GM23338 (cell line): Measurements from ENCODE around the gene SLC4A2. TPM values are rescaled to one million over a fixed set of nuclear protein-coding genes. Genes with fewer than 3 reads are reported as not detected.

Experiments
- ATAC-seq: fragments of 200-7000 bp; cut with Tn5 transposase; 3 replicates; pipeline ENCODE4 v1.9.1; 2020
- DNase-seq: peaks from one replicate; pipeline ENCODE4 v3.0.0-alpha.2; 2015; ENCODE audit warnings: low spot score
- H2AFZ ChIP-seq: fragments of 200-600 bp; sonication (generic); 2 replicates; pipeline ENCODE4 v1.8.0; 2016; ENCODE audit warnings: antibody characterized with exemption, mild to moderate bottlenecking, moderate library complexity
- H3F3A ChIP-seq: fragments of 200-600 bp; sonication (generic); replicated peaks from 2 replicates; pipeline ENCODE4 v1.8.0; 2017; ENCODE audit warnings: antibody characterized with exemption, mixed run types, low read depth
- H3K27ac ChIP-seq: fragments of 200-600 bp; sonication (generic); 2 replicates; pipeline ENCODE4 v1.6.1; 2016; ENCODE audit warnings: low read depth
- H3K27me3 ChIP-seq: fragments of 200-600 bp; sonication (generic); 2 replicates; pipeline ENCODE4 v1.8.0; 2016; ENCODE audit warnings: mild to moderate bottlenecking, mixed run types, moderate library complexity; ENCODE audit not compliant: insufficient read depth
- H3K36me3 ChIP-seq: fragments of 200-600 bp; sonication (generic); 2 replicates; pipeline ENCODE4 v1.8.0; 2016; ENCODE audit warnings: mild to moderate bottlenecking; ENCODE audit not compliant: insufficient read depth
- H3K4me1 ChIP-seq: fragments of 200-600 bp; sonication (generic); 2 replicates; pipeline ENCODE4 v1.8.0; 2016; ENCODE audit warnings: mild to moderate bottlenecking, moderate library complexity; ENCODE audit not compliant: insufficient read depth
- H3K4me2 ChIP-seq: fragments of 200-600 bp; sonication (generic); 2 replicates; pipeline ENCODE4 v1.7.1; 2017; ENCODE audit warnings: mixed run types
- H3K4me3 ChIP-seq: fragments of 200-600 bp; sonication (generic); 2 replicates; pipeline ENCODE4 v1.6.1; 2016; ENCODE audit warnings: mixed run types
- H3K79me2 ChIP-seq: fragments of 200-600 bp; sonication (generic); replicated peaks from 2 replicates; pipeline ENCODE4 v1.8.0; 2017; ENCODE audit warnings: mild to moderate bottlenecking; ENCODE audit not compliant: insufficient read depth
- H3K9me2 ChIP-seq: fragments of 200-600 bp; sonication (generic); 2 replicates; pipeline ENCODE4 v1.8.0; 2017; ENCODE audit not compliant: insufficient read depth
- H4K20me1 ChIP-seq: fragments of 200-600 bp; sonication (generic); replicated peaks from 2 replicates; pipeline ENCODE4 v1.8.0; 2017; ENCODE audit warnings: mild to moderate bottlenecking; ENCODE audit not compliant: insufficient read depth
- H3K27ac Mint-ChIP-seq: 2 replicates; pipeline ENCODE4 v1.8.0; 2020; ENCODE audit warnings: inconsistent platforms, mild to moderate bottlenecking, moderate library complexity, mixed read lengths
- H3K27me3 Mint-ChIP-seq: 3 replicates; pipeline ENCODE4 v1.8.0; 2022; ENCODE audit warnings: low read depth, mild to moderate bottlenecking, moderate library complexity, mixed read lengths, inconsistent platforms; ENCODE audit not compliant: insufficient read depth, poor library complexity
- H3K36me3 Mint-ChIP-seq: 3 replicates; pipeline ENCODE4 v1.8.0; 2021; ENCODE audit warnings: low read depth, mild to moderate bottlenecking, inconsistent platforms, moderate library complexity, mixed read lengths
- H3K4me1 Mint-ChIP-seq: 3 replicates; pipeline ENCODE4 v1.8.0; 2020; ENCODE audit warnings: mild to moderate bottlenecking, inconsistent platforms, mixed read lengths
- H3K4me3 Mint-ChIP-seq: 3 replicates; pipeline ENCODE4 v1.8.0; 2021; ENCODE audit warnings: moderate library complexity, mild to moderate bottlenecking, inconsistent platforms, mixed read lengths
- H3K9me3 Mint-ChIP-seq: 3 replicates; pipeline ENCODE4 v1.8.0; 2020; ENCODE audit warnings: moderate library complexity, mild to moderate bottlenecking, inconsistent platforms, mixed read lengths
- CREB1 ChIP-seq: fragments of 250-450 bp; sonication (Bioruptor Pico); IDR thresholded peaks from 2 replicates; pipeline ENCODE4 v1.5.0; 2020; ENCODE audit warnings: low read depth, mild to moderate bottlenecking, moderate library complexity
- CTCF ChIP-seq, 2 experiments: fragments of 200-600 bp in 1 of 2; sonication (generic) in 1 of 2; conservative IDR thresholded peaks; 2 replicates each; pipeline versions ENCODE4 v1.5.1 to v1.6.1; 2016 to 2017; ENCODE audit warnings: antibody characterized with exemption in 2 of 2, low read depth in 2 of 2, mild to moderate bottlenecking in 2 of 2, moderate library complexity in 1 of 2
- ETS1 ChIP-seq: IDR thresholded peaks from 2 replicates; pipeline ENCODE4 v1.6.1; 2016; ENCODE audit warnings: antibody characterized with exemption
- EZH2 ChIP-seq: fragments of 200-600 bp; sonication (generic); IDR thresholded peaks from one replicate; pipeline ENCODE4 v1.8.0; 2017; ENCODE audit warnings: antibody characterized with exemption, mild to moderate bottlenecking, low read depth; ENCODE audit not compliant: unreplicated experiment
- EZH2phosphoT487 ChIP-seq: fragments of 200-600 bp; sonication (generic); IDR thresholded peaks from one replicate; pipeline ENCODE4 v1.8.1; 2018; ENCODE audit warnings: antibody characterized with exemption; ENCODE audit not compliant: unreplicated experiment
- JUNB ChIP-seq: IDR thresholded peaks from one replicate; pipeline ENCODE4 v1.6.1; 2016; ENCODE audit warnings: antibody characterized with exemption; ENCODE audit not compliant: unreplicated experiment
- NANOG ChIP-seq: IDR thresholded peaks from 2 replicates; pipeline ENCODE4 v1.6.1; 2016; ENCODE audit warnings: antibody characterized with exemption, borderline replicate concordance
- POLR2AphosphoS5 ChIP-seq: IDR thresholded peaks from 2 replicates; pipeline ENCODE4 v1.6.1; 2016; ENCODE audit warnings: antibody characterized with exemption, low read depth
- REST ChIP-seq: IDR thresholded peaks from one replicate; pipeline ENCODE4 v1.6.1; 2018; ENCODE audit warnings: antibody characterized with exemption; ENCODE audit not compliant: unreplicated experiment
- STAT1 ChIP-seq: IDR thresholded peaks from one replicate; pipeline ENCODE4 v1.6.1; 2016; ENCODE audit warnings: antibody characterized with exemption; ENCODE audit not compliant: unreplicated experiment
- ZNF114 ChIP-seq: fragments of 250-450 bp; sonication (Bioruptor Pico); IDR thresholded peaks from 2 replicates; pipeline ENCODE4 v1.5.0; 2020; ENCODE audit warnings: mild to moderate bottlenecking, moderate library complexity
- ZNF331 ChIP-seq: fragments of 250-450 bp; sonication (Bioruptor Pico); IDR thresholded peaks from 2 replicates; pipeline ENCODE4 v1.5.0; 2020; ENCODE audit warnings: low read depth, mild to moderate bottlenecking, moderate library complexity
- ZNF462 ChIP-seq: fragments of 250-450 bp; sonication (Bioruptor Pico); IDR thresholded peaks from 2 replicates; pipeline ENCODE4 v1.5.0; 2020; ENCODE audit warnings: mild to moderate bottlenecking, moderate library complexity
- polyA plus RNA-seq: library from polyadenylated mRNA; unstranded; fragments of >200 nt; fragmentation: Nextera tagmentation; extraction: Ambion mirVana; gene quantifications from 2 replicates; pipeline ENCODE4 v1.2.1, GENCODE V29; 2016
- total RNA-seq: library from RNA; depleted of rRNA; stranded (reverse); fragments of >200 nt; shearing (Covaris generic); gene quantifications from 2 replicates; pipeline ENCODE4 v1.2.3, GENCODE V29; 2014

The SLC4A2 gene
- total and polyA plus RNA-seq, 2 experiments from 2014 or later: 64.8 to 106 TPM

GRCh38 chr7:151118108-151119054 lies 59.0 kb downstream of the SLC4A2 start:
- peaks cover 10% of the 10 kb centered on the region for H3F3A ChIP-seq
- H3K9me2 ChIP-seq: no peaks in the 10 kb centered on the region
- Mint-ChIP-seq H3K9me3 (no peaks in the 10 kb centered on the region), H3K27me3 (peaks cover 19% of the 10 kb centered on the region), H3K4me3 (no peak overlapping the region; the same call in 2 of the 3 replicates), H3K4me1 (peaks cover 21% of the 10 kb centered on the region), H3K27ac (no peak overlapping the region), H3K36me3 (peaks cover 28% of the 10 kb centered on the region)
- H3K79me2 ChIP-seq: no peaks in the 10 kb centered on the region
- H3K27me3 ChIP-seq: peaks cover 23% of the 10 kb centered on the region
- no peaks in the 10 kb centered on the region; the same call in 1 of the 2 replicates for H3K36me3 ChIP-seq
- H3K4me3 ChIP-seq: no peak overlapping the region
- DNase-seq (no peak), ATAC-seq (no peak)
- no peak overlapping the region for H3K27ac ChIP-seq
- TF ChIP-seq EZH2phosphoT487 (no peak), CTCF (conservative IDR thresholded peaks at IDR 0.05; ENCODE audit: low read depth in 2 of 2) (no peak), STAT1 (no peak), EZH2 (no peak), CREB1 (CRISPR knock-in tag) (no peak), JUNB (no peak), ZNF331 (CRISPR knock-in tag) (no peak), ZNF114 (CRISPR knock-in tag) (no peak), NANOG (no peak), POLR2AphosphoS5 (no peak), ZNF462 (CRISPR knock-in tag) (no peak), ETS1 (no peak), REST (no peak)
- no peak overlapping the region for H3K4me2 ChIP-seq
- peaks cover 19% of the 10 kb centered on the region for H3K4me1 ChIP-seq
- peaks cover 32% of the 10 kb centered on the region for H4K20me1 ChIP-seq
- H2AFZ ChIP-seq: no peak overlapping the region
